ENCODE measurements around the gene ALPI. TPM values are rescaled to one million over a fixed set of nuclear protein-coding genes. Genes with fewer than 3 reads are reported as not detected.

ALPI gene
- total and polyA plus RNA-seq, 10 of the 15 experiments (the other 5 are each of a cell fraction or from before 2014, with no cell fraction given) = not detected

GRCh38 chr2:232482301-232483238 lies 26.6 kb downstream of the ALPI start:
- Histone ChIP-seq H4K20me1 (ENCODE audit: control insufficient read depth, insufficient read depth) (no peaks in the 10 kb centered on the region), H2AFZ (ENCODE audit: control insufficient read depth, low read depth, low read length) (no peak overlapping the region), H3K4me2 (ENCODE audit: control insufficient read depth, insufficient read depth) (no peak overlapping the region), H3K9me3 (replicated peaks; ENCODE audit: control insufficient read depth, insufficient read depth, low read length) (no peaks in the 10 kb centered on the region), H3K4me3 (no peak overlapping the region), H3K4me1 (ENCODE audit: control insufficient read depth, insufficient read depth, low read length) (no peaks in the 10 kb centered on the region), H3K27ac (ENCODE audit: control insufficient read depth, insufficient read depth) (no peak overlapping the region), H3K27me3 (replicated peaks in 1 of 2; ENCODE audit: control insufficient read depth in 2 of 2, insufficient read depth in 2 of 2, low read length in 1 of 2) (peaks cover 0 to 6% of the 10 kb centered on the region in 2 experiments; a peak in 3 of 4 replicates), H3K36me3 (ENCODE audit: control insufficient read depth in 2 of 2, insufficient read depth in 2 of 2, low read length in 1 of 2) (no peaks in the 10 kb centered on the region), H3K79me2 (ENCODE audit: control insufficient read depth, insufficient read depth, low read length) (no peaks in the 10 kb centered on the region), H3K9ac (ENCODE audit: control insufficient read depth, insufficient read depth, low read length) (no peak overlapping the region)
- ChIA-PET POLR2A (no interaction called here), CTCF (no interaction called here), SMC1A (ENCODE audit: uncharacterized antibody, unreplicated experiment) (no interaction called here), RAD21 (ENCODE audit: unreplicated experiment) (no interaction called here)
- no TSS peak for BruUV-seq (replicated peaks)
- no peak for TF ChIP-seq NFYB (IDR thresholded peaks at IDR 0.05; ENCODE audit: insufficient read depth, low read depth, low read length)
- no peak for TF ChIP-seq YY1 (IDR thresholded peaks at IDR 0.05; ENCODE audit: low read depth, low read length)
- TF ChIP-seq, protein P1, sequence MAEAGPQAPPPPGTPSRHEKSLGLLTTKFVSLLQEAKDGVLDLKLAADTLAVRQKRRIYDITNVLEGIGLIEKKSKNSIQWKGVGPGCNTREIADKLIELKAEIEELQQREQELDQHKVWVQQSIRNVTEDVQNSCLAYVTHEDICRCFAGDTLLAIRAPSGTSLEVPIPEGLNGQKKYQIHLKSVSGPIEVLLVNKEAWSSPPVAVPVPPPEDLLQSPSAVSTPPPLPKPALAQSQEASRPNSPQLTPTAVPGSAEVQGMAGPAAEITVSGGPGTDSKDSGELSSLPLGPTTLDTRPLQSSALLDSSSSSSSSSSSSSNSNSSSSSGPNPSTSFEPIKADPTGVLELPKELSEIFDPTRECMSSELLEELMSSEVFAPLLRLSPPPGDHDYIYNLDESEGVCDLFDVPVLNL (IDR thresholded peaks at IDR 0.05; ENCODE audit: low read depth, low read length) = no peak
- TF ChIP-seq EZH2 (IDR thresholded peaks at IDR 0.05; ENCODE audit: borderline replicate concordance, control insufficient read depth, low read depth, low read length) = no peak
- TF ChIP-seq TCF3 (IDR thresholded peaks at IDR 0.05; ENCODE audit: borderline replicate concordance, insufficient read depth, low read depth, low read length) = no peak
- TF ChIP-seq, protein P2, sequence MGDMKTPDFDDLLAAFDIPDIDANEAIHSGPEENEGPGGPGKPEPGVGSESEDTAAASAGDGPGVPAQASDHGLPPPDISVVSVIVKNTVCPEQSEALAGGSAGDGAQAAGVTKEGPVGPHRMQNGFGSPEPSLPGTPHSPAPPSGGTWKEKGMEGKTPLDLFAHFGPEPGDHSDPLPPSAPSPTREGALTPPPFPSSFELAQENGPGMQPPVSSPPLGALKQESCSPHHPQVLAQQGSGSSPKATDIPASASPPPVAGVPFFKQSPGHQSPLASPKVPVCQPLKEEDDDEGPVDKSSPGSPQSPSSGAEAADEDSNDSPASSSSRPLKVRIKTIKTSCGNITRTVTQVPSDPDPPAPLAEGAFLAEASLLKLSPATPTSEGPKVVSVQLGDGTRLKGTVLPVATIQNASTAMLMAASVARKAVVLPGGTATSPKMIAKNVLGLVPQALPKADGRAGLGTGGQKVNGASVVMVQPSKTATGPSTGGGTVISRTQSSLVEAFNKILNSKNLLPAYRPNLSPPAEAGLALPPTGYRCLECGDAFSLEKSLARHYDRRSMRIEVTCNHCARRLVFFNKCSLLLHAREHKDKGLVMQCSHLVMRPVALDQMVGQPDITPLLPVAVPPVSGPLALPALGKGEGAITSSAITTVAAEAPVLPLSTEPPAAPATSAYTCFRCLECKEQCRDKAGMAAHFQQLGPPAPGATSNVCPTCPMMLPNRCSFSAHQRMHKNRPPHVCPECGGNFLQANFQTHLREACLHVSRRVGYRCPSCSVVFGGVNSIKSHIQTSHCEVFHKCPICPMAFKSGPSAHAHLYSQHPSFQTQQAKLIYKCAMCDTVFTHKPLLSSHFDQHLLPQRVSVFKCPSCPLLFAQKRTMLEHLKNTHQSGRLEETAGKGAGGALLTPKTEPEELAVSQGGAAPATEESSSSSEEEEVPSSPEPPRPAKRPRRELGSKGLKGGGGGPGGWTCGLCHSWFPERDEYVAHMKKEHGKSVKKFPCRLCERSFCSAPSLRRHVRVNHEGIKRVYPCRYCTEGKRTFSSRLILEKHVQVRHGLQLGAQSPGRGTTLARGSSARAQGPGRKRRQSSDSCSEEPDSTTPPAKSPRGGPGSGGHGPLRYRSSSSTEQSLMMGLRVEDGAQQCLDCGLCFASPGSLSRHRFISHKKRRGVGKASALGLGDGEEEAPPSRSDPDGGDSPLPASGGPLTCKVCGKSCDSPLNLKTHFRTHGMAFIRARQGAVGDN (IDR thresholded peaks at IDR 0.05) = no peak
- TF ChIP-seq CBFB (IDR thresholded peaks at IDR 0.05; ENCODE audit: low read depth) = no peak
- no peak for TF ChIP-seq CBX3 (IDR thresholded peaks at IDR 0.05; ENCODE audit: borderline replicate concordance, low read depth)
- no peak for TF ChIP-seq BCL11A (IDR thresholded peaks at IDR 0.05; ENCODE audit: low read depth, low read length)
- TF ChIP-seq HDAC6 (IDR thresholded peaks at IDR 0.05; ENCODE audit: unreplicated experiment) = no peak
- TF ChIP-seq RAD21 (IDR thresholded peaks at IDR 0.05; ENCODE audit: insufficient read depth, low read depth, low read length) = no peak
- TF ChIP-seq POLR2A (IDR thresholded peaks at IDR 0.05; ENCODE audit: low read depth, low read length) = no peak
- TF ChIP-seq, protein P3, sequence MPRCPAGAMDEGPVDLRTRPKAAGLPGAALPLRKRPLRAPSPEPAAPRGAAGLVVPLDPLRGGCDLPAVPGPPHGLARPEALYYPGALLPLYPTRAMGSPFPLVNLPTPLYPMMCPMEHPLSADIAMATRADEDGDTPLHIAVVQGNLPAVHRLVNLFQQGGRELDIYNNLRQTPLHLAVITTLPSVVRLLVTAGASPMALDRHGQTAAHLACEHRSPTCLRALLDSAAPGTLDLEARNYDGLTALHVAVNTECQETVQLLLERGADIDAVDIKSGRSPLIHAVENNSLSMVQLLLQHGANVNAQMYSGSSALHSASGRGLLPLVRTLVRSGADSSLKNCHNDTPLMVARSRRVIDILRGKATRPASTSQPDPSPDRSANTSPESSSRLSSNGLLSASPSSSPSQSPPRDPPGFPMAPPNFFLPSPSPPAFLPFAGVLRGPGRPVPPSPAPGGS (IDR thresholded peaks at IDR 0.05; ENCODE audit: borderline replicate concordance, insufficient read depth, low read depth, low read length, poor library complexity, severe bottlenecking) = no peak
- intact Hi-C loops (cut with micrococcal nuclease; ENCODE audit: unreplicated experiment) = no loop called here
- no peak for DNase-seq (ENCODE audit: low read depth, low spot score)
- in situ Hi-C loops (cut with MboI) = no loop called here
- ATAC-seq = no peak
- 34% methylated on average over 31 of the region's 31 CpGs for WGBS (ENCODE audit: insufficient coverage, insufficient replicate concordance, low lambda C conversion rate, missing lambda C conversion rate)
- no peak for FAIRE-seq
